Neuron (in vitro differentiated cells): Measurements from ENCODE around the gene TNP2.
"Not testable (repeated sequence)": the region's sequence is repeated elsewhere in the genome, so short reads cannot be mapped to it uniquely, and the experiment has no call there.

ENCODE experiments used
- H2AFZ ChIP-seq: one replicate; pipeline ENCODE4 v1.6.1; 2013; ENCODE audit warnings: low read depth, mild to moderate bottlenecking, inconsistent platforms, low read length, moderate library complexity
- H3K27me3 ChIP-seq: one replicate; pipeline ENCODE4 v1.6.1; 2013; ENCODE audit warnings: low read length; ENCODE audit not compliant: insufficient read depth
- H3K36me3 ChIP-seq: one replicate; pipeline ENCODE4 v1.6.1; 2013; ENCODE audit warnings: low read length; ENCODE audit not compliant: insufficient read depth
- H3K4me1 ChIP-seq: one replicate; pipeline ENCODE4 v1.6.1; 2013; ENCODE audit warnings: low read length; ENCODE audit not compliant: insufficient read depth
- H3K4me3 ChIP-seq: 2 replicates; pipeline ENCODE4 v1.5.1; 2013; ENCODE audit warnings: mild to moderate bottlenecking, low read length, moderate library complexity
- H3K9me3 ChIP-seq: one replicate; pipeline ENCODE4 v1.6.1; 2013; ENCODE audit warnings: low read length

Gene TNP2

DNA sequence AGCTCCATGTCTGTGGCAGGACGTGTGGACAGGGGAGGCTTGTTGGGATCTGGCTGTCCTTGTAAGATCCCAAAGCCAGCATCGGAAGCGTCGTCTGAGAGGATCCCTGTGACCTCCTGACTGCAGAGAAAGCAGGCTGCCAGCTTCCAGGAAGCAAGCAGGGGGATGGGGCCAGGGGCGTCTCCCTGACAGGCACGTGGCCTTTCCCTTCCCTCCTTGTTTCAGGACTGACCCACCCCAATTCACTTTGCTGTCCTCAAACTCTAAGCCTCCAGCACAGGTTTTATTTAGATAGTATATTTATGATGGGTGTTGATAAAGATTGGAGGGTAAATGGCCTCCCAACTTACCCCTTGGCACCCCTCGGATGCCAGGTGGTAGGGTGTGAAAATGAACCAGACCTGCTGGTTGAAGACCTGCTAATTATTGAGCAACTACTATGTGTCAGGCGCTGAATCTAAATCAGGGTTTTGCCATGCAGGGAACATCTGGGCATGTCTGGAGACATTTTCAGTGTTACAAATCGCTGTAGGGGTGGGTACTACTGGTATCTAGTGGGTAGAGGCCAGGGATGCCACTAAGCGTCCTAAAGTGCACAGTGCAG is 37.7 kb downstream of the TNP2 start:
- Histone ChIP-seq H3K36me3 (no peaks in the 10 kb centered on the region), H3K4me1 (peaks cover 4% of the 10 kb centered on the region), H3K4me3 (no peak overlapping the region), H2AFZ (no peak overlapping the region), H3K9me3 (no peaks in the 10 kb centered on the region), H3K27me3 (no peaks in the 10 kb centered on the region)

DNA sequence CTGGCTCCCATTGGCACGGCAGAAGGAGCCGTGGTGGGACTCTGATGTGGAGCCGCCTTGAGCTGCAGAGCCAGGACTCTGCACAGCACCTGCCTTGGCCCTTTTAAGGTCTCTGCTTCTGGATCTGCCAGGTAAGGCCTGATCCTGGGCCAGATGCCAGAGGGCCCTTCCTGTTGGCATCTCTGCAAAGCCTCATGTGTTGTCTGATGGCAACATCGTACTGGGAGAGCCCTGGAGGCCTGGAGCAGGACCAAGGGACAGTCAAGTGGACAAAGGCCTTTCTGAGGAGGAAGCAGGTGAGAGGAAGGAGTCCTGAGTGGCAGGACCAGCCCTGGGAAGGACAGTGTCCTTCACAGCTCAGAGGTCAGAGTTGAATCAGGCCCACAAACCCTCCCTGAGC is 39.2 kb downstream of the TNP2 start:
- Histone ChIP-seq H3K36me3 (no peaks in the 10 kb centered on the region), H3K4me3 (no peak overlapping the region), H2AFZ (no peak overlapping the region), H3K9me3 (no peaks in the 10 kb centered on the region), H3K4me1 (peaks cover 4% of the 10 kb centered on the region), H3K27me3 (no peaks in the 10 kb centered on the region)

DNA sequence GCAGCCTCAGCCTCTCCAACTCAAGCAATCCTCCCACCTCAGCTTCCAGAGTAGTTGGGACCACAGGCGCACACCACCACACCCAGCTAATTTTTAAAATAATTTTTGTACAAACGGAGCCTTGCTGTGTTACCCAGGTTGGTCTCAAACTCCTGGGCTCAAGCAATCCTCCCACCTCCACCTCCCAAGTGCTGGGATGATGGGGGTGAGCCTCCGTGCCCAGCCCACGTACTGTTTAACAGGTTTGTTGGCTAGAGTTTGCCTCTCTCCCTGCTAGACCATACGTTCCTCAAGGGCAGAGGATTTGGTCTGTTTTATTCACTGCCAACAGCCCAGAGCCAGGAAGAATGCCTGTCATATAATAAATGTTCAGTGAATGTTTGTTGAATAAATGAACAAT is 39.7 kb downstream of the TNP2 start:
- peaks cover 6% of the 10 kb centered on the region for H3K4me1 ChIP-seq
- H3K36me3 ChIP-seq = no peaks in the 10 kb centered on the region
- H3K27me3 ChIP-seq = no peaks in the 10 kb centered on the region
- H3K9me3 ChIP-seq = no peaks in the 10 kb centered on the region
- H3K4me3 ChIP-seq = no peak overlapping the region
- H2AFZ ChIP-seq = no peak overlapping the region

DNA sequence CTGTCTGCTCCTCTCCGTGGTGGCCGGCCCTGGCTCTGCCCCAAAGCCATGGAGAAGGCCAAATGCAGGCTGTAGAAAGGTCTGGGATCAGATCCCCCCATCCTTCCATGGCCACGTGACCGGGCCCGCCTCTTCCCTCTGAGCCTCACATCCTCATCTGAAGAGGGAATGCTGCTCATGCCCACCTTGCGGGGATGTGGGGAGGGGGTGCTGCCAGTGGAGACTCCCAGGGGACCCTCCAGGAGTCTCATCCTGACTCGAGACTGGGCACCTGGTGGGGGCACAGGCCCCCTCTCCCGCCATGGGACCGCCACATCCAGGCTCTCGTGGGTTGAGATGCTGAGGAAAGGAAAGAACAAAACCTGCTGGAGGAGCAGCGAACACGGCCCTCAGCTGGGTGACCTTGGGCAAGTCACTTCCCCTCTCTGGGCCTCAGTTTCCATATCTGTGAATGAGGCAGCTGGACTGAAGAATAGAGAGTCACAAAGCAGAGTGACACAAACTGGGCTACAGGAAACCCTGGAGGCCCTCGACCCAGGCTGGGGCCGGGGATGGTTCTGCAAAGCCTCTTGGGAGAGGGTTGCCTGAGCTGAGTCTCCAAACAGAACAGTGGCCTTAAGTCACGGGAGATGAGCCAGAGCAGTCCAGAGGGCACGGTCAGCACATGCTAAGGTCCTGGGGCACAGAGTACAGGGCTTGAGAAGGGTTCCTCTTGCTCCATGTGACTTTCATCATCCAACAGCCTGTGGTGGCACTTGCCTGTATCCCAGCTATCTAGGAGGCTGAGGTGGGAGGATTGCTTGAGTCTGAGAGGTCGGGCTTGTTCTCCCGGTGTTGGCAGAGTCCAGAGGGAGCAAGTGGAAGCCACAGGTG is 43.2 kb downstream of the TNP2 start:
- peaks cover 8% of the 10 kb centered on the region for H3K4me1 ChIP-seq
- H3K9me3 ChIP-seq = no peaks in the 10 kb centered on the region
- no peak overlapping the region for H2AFZ ChIP-seq
- H3K4me3 ChIP-seq = no peak overlapping the region
- no peaks in the 10 kb centered on the region for H3K36me3 ChIP-seq
- no peaks in the 10 kb centered on the region for H3K27me3 ChIP-seq

DNA sequence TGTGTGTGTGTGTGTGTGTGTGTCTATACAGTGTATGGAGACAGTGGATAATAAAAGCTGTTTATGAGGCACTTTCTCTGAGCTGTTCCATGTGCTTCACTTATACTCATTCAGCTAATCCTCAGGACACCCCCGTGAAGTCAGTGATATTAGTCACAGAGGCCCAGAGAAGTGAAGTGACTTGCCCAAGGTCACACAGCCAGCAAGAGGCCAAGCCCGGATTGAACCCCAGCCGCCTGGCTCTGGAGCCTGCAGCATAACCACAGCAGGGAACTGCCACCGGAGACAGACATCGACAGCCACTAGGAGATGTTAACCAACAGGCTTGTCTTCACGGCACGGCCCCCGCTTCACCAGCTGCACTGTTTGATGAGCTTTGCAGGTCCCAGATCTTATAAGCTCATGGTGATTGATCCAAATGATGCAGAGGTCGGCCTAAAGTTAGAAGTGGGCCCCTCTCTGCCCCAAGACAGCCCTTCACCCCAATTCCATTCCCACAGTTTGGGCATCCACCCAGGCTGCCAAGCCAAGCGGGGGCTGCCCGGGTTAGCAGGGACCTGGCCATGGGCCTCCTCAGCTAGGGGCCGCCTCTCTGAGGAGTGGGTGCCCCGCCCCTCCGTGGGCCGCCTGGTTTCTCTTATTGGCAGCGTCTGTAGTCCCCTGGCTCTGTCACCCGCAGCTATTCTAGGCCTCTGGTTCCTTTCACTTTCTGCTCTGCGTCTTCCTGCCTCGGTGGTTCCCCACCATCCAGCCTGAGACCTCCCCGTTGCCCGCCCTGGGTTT is 44.0 kb downstream of the TNP2 start:
- Histone ChIP-seq H3K4me1 (peaks cover 8% of the 10 kb centered on the region), H3K27me3 (no peaks in the 10 kb centered on the region), H3K9me3 (no peaks in the 10 kb centered on the region), H3K4me3 (no peak overlapping the region), H2AFZ (no peak overlapping the region), H3K36me3 (no peaks in the 10 kb centered on the region)

DNA sequence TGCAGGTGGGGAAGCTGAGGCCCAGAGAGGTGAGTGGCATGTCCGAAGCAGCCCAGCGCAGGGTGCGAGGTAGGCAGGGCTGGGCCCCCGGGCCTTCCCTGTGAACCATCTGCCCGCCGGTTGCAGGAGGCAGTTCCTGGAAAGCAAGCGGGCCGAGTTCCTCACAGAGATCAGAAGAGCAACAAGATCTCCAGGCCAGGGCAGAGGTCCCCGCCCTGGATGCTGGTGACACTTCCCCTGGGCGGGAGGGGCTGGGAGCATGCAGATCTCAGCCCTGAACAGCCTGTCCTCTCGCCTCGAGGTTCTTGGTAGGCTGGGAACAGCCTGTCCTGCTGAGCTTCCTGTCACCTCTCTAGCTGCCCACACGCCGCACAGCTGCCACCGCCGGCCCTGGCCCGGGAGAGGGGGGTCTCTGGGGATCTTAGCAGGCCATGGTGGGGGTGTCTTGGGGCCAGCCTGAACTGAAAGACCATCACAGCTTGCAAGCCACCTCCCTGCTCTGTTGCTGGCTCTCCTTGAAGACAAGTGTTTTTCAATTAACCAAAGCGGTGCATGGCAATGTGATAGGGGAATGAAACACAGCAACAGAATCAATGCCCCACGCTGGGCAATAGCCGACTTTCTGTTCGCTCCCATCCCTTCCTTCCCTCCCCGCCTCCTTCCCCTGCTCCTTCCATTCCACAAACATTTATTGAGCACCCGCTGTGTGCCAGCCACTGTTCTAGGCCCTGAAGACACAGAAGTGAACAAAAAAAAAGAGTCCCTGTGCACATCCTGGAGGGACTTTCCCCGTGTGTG is 44.8 kb downstream of the TNP2 start:
- H3K4me3 ChIP-seq = no peak overlapping the region
- peaks cover 8% of the 10 kb centered on the region for H3K4me1 ChIP-seq
- no peaks in the 10 kb centered on the region for H3K36me3 ChIP-seq
- H2AFZ ChIP-seq = no peak overlapping the region
- H3K9me3 ChIP-seq = no peaks in the 10 kb centered on the region
- no peaks in the 10 kb centered on the region for H3K27me3 ChIP-seq

DNA sequence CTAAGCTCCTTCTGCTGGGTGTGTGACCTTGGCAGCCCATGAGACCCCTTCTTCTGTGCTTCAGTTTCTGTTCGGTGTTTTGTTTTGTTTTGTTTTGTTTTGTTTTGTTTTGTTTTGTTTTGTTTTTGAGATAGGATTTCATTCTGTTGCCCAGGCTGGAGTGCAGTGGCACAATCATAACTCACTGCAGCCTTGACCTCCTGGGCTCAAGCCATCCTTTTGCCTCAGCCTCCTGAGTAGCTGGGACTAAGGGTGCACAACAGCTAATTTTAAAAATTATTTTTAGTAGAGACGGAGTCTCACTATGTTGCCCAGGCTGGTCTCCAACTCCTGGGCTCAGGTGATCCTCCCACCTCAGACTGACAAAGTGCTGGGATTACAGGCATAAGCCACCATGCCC is 48.6 kb downstream of the TNP2 start:
- not testable (repeated sequence) for H3K27me3 ChIP-seq, H3K9me3 ChIP-seq

DNA sequence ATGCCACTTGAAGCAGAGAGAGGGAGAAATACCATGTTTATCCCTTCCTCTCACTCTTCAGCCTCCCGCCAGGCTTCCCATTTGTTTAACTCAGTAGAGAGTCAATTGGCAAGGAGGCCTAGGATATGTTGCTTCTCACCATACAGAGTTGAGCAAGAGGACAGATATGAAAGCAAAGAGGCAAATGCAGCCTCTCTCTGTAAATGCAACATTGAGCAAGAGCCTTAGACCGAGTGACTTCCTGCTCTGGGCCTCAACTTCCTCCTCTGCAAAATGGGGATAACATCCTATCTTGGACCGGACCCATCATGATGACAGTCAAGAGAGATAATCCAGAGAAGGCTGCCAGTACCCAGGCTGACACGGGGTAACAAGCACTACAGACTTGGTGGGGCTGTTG is 49.9 kb downstream of the TNP2 start:
- Histone ChIP-seq H3K9me3 (no peaks in the 10 kb centered on the region), H3K4me3 (no peak overlapping the region), H3K4me1 (peaks cover 3% of the 10 kb centered on the region), H2AFZ (no peak overlapping the region), H3K27me3 (no peaks in the 10 kb centered on the region), H3K36me3 (no peaks in the 10 kb centered on the region)

More for the DNA sequence above, 48.6 kb downstream of the TNP2 start:
- H3K4me3 ChIP-seq, H3K4me1 ChIP-seq, H3K36me3 ChIP-seq, H2AFZ ChIP-seq: not testable (repeated sequence)

DNA sequence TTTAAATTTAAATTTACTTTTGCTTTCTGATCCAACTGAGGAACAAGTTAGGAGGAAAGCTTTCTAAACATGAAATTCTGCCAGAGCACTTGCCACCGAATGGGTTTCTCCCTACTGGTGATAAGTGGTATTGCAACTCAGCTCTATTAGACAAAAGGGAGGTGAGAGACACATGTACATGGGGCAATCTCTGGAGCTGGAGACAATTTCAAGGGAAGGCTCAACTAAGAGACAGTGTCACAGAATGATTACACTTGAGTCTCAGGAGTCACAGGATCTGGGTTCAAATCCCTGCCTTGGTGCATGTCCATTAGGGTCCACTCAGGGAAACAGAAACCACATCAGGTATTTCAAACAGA is 50.5 kb downstream of the TNP2 start:
- Histone ChIP-seq H3K4me1 (no peaks in the 10 kb centered on the region), H2AFZ (no peak overlapping the region), H3K27me3 (no peaks in the 10 kb centered on the region), H3K36me3 (no peaks in the 10 kb centered on the region), H3K9me3 (no peaks in the 10 kb centered on the region), H3K4me3 (no peak overlapping the region)
